ENCODE data around the gene LRP5. TPM values are rescaled to one million over a fixed set of nuclear protein-coding genes. Genes with fewer than 3 reads are reported as not detected.

Gene LRP5
- total RNA-seq, 1 donor from 2014 or later: 44.3 TPM

GRCh38 chr11:68424981-68425865, 112.8 kb downstream of the LRP5 start:
- Mint-ChIP-seq H3K9me3 (peaks cover 3% of the 10 kb centered on the region), H3K4me1 (no peaks in the 10 kb centered on the region), H3K27ac (ENCODE audit: unreplicated experiment) (no peak overlapping the region), H3K4me3 (no peak overlapping the region), H3K27me3 (ENCODE audit: low read depth) (no peaks in the 10 kb centered on the region), H3K36me3 (ENCODE audit: low read depth) (peaks cover 24% of the 10 kb centered on the region)
- no peak for DNase-seq (ENCODE audit: low read depth, low spot score)
- no peak for TF ChIP-seq CTCF (conservative IDR thresholded peaks at IDR 0.05)

GRCh38 chr11:68425866-68426380, 113.5 kb downstream of the LRP5 start:
- no peak for TF ChIP-seq CTCF (conservative IDR thresholded peaks at IDR 0.05)
- H3K36me3 Mint-ChIP-seq (ENCODE audit: low read depth): peaks cover 29% of the 10 kb centered on the region
- no peaks in the 10 kb centered on the region for H3K4me1 Mint-ChIP-seq
- H3K4me3 Mint-ChIP-seq: no peak overlapping the region
- no peak overlapping the region for H3K27ac Mint-ChIP-seq (ENCODE audit: unreplicated experiment)
- H3K9me3 Mint-ChIP-seq: peaks cover 3% of the 10 kb centered on the region
- H3K27me3 Mint-ChIP-seq (ENCODE audit: low read depth): no peaks in the 10 kb centered on the region
- no peak for DNase-seq (ENCODE audit: low read depth, low spot score)

GRCh38 chr11:68429661-68430060, 117.3 kb downstream of the LRP5 start:
- Mint-ChIP-seq H3K27ac (ENCODE audit: unreplicated experiment) (no peak overlapping the region), H3K36me3 (ENCODE audit: low read depth) (peaks cover 26% of the 10 kb centered on the region), H3K4me1 (no peaks in the 10 kb centered on the region), H3K27me3 (ENCODE audit: low read depth) (no peaks in the 10 kb centered on the region), H3K4me3 (no peak overlapping the region), H3K9me3 (peaks cover 3% of the 10 kb centered on the region)
- no peak for TF ChIP-seq CTCF (conservative IDR thresholded peaks at IDR 0.05)
- no peak for DNase-seq (ENCODE audit: low read depth, low spot score)

GRCh38 chr11:68430384-68430783, 118.0 kb downstream of the LRP5 start:
- H3K4me1 Mint-ChIP-seq: no peaks in the 10 kb centered on the region
- no peak for DNase-seq (ENCODE audit: low read depth, low spot score)
- no peak for TF ChIP-seq CTCF (conservative IDR thresholded peaks at IDR 0.05)
- H3K4me3 Mint-ChIP-seq: no peak overlapping the region
- no peaks in the 10 kb centered on the region for H3K27me3 Mint-ChIP-seq (ENCODE audit: low read depth)
- no peak overlapping the region for H3K27ac Mint-ChIP-seq (ENCODE audit: unreplicated experiment)
- H3K36me3 Mint-ChIP-seq (ENCODE audit: low read depth): peaks cover 24% of the 10 kb centered on the region
- peaks cover 3% of the 10 kb centered on the region for H3K9me3 Mint-ChIP-seq

- Mint-ChIP-seq H3K27ac (ENCODE audit: unreplicated experiment) (no peak overlapping the region), H3K4me3 (no peak overlapping the region), H3K4me1 (no peaks in the 10 kb centered on the region), H3K27me3 (ENCODE audit: low read depth) (no peaks in the 10 kb centered on the region), H3K36me3 (ENCODE audit: low read depth) (peaks cover 24% of the 10 kb centered on the region), H3K9me3 (peaks cover 3% of the 10 kb centered on the region)
- no peak for TF ChIP-seq CTCF (conservative IDR thresholded peaks at IDR 0.05)
- DNase-seq (ENCODE audit: low read depth, low spot score): no peak
Measured at GRCh38 chr11:68430801-68431200, 118.4 kb downstream of the LRP5 start.
